Left cardiac atrium (tissue), 4 donors: Measurements from ENCODE around the gene FAIM2. TPM values are rescaled to one million over a fixed set of nuclear protein-coding genes. Genes with fewer than 3 reads are reported as not detected.
A peak's percentile ranks its signal among the peaks of the same experiment; 100 is the strongest.

Experiments used
- ATAC-seq, 2 donors: fragments of 200-7000 bp; cut with Tn5 transposase; one replicate each; pipeline ENCODE4 v1.9.1; 2020; ENCODE audit warnings: mild to moderate bottlenecking in 2 of 2, moderate library complexity in 2 of 2
- DNase-seq: peaks from one replicate; pipeline ENCODE4 v3.0.0-alpha.2; 2020
- intact Hi-C, 2 donors: fragments of 100-400 bp; cut with DNase I; formaldehyde crosslinking; loops; one replicate each; pipeline versions ENCODE4 v1.14.1 to v1.15.1; 2022 to 2023
- long read RNA-seq: library from polyadenylated mRNA; unstranded; transcript quantifications from one replicate; pipeline ENCODE4 v2.0.0, GENCODE V29; 2021
- total RNA-seq, 2 donors: library from RNA; stranded (reverse); fragmentation: NEBNext Ultra II Directional; extraction: Animal tissue kit (Norgen Biotek cat#: 25700); gene quantifications; one replicate each; pipeline ENCODE4 v1.2.1, GENCODE V29; 2021
- donor health status: DM: no; HTN: yes; CAD: no.
- donor health status: DM: no; HTN: yes; CAD: no; lungs with severe emphysema.
- donor health status: DM: yes; HTN: yes; CAD: no.
- donor health status: Dilated cardiomyopathy.

FAIM2 gene
- total RNA-seq: 10 to 100 TPM in 1 of 2 donors, 1 to 10 TPM in 1; 6.4 to 25.9 TPM
- long read RNA-seq, full-length matches to known transcripts: 6 of 7 reads
- long read RNA-seq, partial matches to known transcripts: 0 of 7 reads
- long read RNA-seq, other reads (novel, unspliced or antisense): 1 of 7 reads

DNA sequence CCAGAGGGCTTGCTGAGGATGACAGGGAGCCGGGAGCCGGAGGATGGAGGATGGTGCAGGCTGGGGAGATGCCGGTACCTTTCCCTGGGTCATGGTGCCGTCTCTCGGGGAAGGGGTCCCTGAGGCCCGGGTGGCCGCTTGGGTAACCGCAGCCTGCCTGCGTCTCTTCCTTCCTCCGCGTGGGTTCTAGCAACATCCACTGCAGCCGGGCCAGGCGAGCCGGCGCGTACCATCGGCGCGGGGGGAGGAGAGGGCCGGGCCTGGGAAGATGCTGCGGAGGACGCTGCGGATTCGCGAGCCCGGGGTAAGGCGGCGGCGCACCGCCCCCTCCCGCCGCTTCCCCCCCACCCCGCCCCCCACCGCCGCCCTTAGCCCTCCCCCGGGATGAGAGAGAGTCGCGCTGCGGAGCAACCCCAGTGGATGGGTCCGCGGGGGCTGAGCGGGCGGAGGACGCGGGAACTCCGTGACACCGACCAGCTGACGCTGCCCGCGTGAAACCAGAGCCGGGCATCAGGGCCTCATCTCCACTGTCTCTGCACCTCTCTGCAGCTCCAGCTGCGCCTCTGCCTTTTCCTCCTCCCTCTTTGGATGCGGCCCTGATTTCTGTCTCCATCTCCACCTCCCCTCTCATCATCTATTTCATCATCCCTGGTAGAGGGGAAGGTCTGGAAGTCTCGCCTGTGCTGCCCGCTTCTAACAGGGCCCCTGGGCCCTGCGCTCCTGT is at the start of gene FAIM2:
Gene FAIM2 (minus strand): TSS at position 201 of the 724 bp plus-strand sequence. CDS start 108 bp downstream, at position 93.
- peak; percentile 83 to 90 for ATAC-seq
- intact Hi-C loops: no loop called here
- peak; percentile 64 for DNase-seq

DNA sequence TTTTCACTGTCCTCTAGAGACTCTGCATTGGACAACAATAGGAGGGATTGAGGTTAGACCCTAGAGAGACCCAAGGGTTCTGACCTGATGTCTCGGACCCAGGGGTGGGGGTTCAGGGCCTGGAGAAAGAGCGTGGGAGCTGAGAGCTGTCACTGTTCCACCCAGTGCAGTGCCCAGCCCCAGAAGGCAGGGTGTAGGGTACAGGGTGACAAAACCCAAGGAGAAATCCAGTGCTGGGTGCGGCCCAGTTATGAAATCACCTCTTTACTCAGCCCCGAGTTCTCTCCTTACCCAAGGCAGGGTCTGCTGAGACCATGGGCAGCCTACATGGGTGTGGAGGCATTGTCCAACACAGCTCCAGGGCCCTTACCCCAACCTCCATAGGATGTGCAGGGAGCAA is 49.5 kb upstream of the FAIM2 start:
- intact Hi-C loops: loop anchor here in 1 of 2 donors (10.0 kb wide), 1 partner anchor 78 kb away; no protein-coding TSS in a partner anchor
- DNase-seq (no peak), ATAC-seq (no peak)

DNA sequence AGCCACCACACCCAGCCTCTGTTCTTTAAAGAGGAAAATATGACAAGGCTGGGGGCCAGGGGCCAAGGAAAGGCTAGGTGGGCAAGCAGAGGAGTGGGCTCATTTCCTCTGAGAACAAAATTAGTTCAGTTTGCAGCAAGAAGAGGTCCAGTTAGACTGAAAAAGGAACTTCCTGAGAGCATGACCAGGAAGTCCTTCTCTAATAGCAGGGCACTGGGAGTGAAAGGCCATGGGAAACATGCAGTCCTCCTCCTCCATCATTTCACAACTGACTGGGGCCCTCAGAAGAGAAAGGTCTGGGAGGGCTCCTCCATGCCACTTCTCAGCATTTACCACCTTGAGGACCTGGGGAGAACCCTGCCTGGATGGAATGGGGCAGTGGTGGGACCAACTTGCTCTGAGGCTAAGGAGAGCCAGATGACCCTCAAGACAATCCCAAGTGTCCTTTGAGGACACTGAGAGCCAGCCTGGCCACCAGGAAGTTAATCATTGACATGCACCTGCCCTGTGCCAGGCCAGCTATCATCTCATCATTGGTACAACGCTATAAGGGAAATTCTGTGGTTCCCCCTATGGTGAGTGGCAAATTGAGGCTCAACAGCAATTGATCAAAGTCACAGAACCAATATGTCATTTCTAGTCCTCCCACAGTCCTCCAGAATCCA is 48.8 kb upstream of the FAIM2 start:
- DNase-seq (no peak), ATAC-seq (no peak)
- intact Hi-C loops: loop anchor here in 1 of 2 donors (10.0 kb wide), 1 partner anchor 78 kb away; no protein-coding TSS in a partner anchor

DNA sequence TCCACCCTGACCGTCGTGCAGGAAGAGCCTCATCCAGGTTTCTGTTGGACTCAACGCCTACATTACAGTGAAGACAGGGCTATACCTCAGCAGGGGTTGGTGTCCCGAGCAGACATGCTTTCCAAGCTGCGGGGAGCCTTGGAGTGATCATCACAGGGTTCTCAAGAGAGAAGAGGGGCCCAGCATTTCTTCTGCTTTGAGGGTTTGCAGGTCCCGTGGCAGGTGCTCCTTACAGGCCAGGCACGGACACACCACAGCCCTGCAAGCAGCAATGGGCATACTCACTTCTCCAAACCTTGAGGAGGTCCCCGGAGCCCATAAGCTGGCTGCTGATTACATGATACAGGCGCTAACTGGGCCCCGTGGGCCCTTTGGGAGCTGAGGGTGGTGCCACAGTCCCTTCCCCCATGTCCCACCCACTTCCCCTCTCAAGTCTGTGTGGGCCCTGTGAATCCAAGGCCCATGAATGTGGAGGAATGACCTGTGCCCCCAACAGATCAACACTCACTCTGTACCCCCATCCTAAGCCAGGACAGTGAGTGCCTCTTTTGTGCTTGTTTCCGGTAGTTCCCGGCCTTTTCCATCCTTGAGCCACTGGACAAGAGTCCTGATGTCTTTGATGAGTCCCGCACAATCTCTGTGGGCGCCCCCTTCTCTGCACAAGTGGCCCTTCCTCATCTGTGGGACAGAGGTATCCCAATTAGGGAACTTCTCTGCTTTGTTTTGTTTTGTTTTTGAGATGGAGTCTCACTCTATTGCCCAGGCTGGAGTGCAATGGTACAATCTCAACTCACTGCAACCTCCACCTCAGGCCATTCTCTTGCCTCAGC is 47.9 kb upstream of the FAIM2 start:
- ATAC-seq: no peak
- no peak for DNase-seq
- intact Hi-C loops: loop anchor here in 1 of 2 donors (10.0 kb wide), 1 partner anchor 77 kb away; no protein-coding TSS in a partner anchor

DNA sequence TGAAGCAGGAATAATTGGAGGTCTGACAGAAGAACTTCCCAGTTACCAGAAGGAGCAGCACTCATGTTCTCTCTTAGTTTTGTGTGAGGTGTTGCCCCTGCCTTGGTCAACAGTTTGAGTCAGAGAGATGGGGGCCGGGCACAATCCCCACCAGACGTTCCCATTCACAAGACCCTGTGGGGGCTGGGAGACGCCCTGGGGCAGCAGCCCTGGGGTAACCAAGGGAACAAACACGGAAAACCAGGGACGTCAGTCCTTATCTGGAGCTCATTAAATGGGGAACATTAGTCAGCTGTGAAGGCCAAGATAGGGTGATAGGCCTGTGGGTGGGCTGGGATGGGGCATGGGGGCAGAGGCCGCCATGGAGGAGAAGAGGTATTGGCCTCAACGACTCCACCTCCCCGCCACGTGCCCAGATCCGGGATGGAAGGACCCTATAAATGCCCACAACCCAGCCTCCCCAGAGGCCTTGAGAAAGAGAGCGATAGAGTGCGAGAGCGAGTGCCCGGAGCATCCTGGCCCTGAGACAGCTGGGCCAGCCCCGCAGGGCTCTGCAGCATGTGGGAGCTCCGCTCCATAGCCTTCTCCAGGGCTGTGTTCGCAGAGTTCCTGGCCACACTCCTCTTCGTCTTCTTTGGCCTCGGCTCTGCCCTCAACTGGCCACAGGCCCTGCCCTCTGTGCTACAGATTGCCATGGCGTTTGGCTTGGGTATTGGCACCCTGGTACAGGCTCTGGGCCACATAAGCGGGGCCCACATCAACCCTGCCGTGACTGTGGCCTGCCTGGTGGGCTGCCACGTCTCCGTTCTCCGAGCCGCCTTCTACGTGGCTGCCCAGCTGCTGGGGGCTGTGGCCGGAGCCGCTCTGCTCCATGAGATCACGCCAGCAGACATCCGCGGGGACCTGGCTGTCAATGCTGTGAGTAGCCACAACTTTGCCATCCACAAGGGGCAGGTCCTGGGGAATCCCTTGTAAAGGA is 46.9 kb upstream of the FAIM2 start, which contains the start of gene AQP2:
Gene AQP2 (plus strand): TSS at position 465 of the 979 bp plus-strand sequence. CDS start 94 bp downstream, at position 559.
- intact Hi-C loops: loop anchor here in 1 of 2 donors (10.0 kb wide), 1 partner anchor 76 kb away; no protein-coding TSS in a partner anchor
- DNase-seq: no peak
- ATAC-seq: peak in 1 of 2 donors; percentile 62

DNA sequence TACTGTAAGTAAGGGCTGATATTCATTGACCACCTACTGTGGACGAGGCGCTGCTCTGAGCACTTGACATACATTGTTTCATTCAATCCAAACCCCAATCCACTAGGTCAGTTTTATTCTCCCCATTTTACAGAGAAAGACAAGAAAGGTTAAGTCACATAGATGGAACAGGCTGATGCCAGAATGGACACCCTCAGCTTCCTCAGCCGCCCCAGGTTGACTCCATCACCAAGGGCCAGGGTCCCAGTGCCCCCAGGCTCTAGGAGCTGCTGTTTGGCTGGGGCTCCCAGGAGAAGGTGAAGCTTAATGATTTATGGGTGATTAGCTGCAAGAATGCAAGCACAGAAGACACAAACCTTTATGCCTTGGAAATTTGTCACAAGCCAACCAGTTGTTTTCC is 46.2 kb upstream of the FAIM2 start:
- DNase-seq (no peak), ATAC-seq (no peak)
- intact Hi-C loops: loop anchor here (5.0 to 10.0 kb wide), 2 partner anchors 75 to 83 kb away; no protein-coding TSS in a partner anchor

DNA sequence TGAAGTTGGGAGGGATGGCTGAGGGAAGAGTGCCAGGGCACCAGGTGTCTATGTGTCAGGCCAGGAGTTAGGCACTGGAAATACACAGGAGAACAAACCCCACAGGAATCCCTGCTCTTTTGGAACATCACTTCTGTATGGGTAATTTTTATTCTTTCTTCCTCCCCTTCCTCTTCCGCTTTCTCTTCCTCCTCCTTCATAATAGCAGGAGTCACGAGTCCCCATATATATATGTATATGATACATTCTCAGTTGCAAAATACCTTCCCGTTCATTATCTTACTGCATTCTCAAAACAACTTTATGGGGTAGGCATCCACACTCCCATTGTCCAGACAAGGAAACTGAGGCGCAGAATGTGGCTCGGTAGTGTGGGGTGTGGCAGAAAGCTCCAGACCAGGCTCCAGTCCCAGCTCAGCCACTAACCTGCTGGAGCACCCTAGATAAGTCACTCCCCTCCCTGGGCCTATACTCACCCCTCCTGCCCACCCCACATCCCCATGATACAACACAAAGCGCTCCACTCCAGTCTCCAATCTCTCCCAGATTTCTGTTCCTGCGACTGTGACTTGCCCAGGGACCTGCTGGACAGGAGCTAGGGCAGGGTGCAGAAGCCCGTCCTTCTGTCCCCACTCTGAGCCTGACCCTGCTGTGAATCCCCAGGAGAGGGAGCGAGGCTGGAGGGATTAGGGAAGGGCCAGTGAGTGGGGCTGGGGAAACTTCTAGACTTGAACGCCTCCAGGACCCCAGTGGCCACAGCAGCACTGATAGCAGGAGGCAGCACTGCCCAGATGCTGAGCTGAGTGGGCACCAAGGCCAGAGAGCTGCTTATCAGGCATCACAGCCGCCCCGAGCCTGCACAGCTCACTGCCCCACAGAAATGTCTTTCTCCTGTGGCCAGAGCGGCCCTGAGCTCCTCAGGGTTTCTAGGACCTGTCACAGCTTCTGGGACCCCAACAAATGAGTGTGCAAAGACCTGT is 45.5 kb upstream of the FAIM2 start:
- ATAC-seq (no peak), DNase-seq (no peak)
- intact Hi-C loops: loop anchor here in 1 of 2 donors (5.0 kb wide), 1 partner anchor 82 kb away; no protein-coding TSS in a partner anchor

DNA sequence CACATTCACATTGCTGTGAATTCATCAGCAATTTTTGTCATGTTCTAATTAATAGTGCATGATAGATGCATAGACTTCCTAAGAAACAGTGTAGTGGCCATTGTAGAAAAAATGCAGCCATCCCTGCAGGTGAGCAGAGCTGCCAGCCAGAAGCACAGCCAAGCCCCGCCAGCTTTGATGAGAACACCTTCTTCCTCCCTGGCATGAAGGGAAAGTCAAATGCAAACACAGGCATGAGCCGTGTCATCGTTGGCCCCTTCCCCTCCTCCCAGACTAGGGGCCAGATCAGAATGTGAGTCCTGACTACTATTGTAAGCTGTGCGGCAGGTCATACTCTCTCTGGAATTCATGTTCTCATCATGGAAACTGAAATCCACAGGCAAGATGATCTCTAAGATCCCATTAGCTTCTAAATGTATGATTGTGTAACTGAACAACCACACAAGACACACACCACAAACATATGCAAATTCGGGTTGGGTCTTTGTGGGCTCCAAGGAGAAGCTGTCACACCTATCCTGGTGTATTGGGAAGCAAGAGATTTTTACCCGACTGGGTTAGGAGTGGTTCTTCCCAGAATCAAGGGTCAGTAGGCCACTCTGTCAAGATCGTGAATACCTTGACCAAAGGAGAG is 44.0 kb upstream of the FAIM2 start:
- intact Hi-C loops: loop anchor here in 1 of 2 donors (5.0 kb wide), 1 partner anchor 80 kb away; no protein-coding TSS in a partner anchor
- DNase-seq: no peak
- ATAC-seq: no peak

DNA sequence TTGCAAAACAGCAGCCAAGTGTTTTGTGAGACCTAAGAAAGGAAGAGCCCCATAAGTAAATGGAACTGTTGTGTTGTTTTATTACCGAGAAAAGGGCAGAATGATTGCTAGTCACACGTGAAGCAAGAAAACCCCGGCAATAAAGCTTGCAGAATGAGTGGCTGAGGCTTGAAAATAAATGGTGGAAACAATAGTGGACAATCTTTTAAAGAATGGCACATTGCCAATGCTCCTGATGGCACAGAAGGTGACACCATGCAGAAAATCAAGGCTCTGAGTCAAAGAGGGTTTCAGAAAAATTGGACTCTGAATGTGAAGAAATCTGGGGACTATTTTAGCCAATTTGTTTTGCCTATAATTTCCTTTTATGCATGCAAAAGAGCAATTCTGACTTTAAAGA is 42.8 kb upstream of the FAIM2 start:
- ATAC-seq (no peak), DNase-seq (no peak)
- intact Hi-C loops: loop anchor here in 1 of 2 donors (5.0 kb wide), 1 partner anchor 79 kb away; no protein-coding TSS in a partner anchor

DNA sequence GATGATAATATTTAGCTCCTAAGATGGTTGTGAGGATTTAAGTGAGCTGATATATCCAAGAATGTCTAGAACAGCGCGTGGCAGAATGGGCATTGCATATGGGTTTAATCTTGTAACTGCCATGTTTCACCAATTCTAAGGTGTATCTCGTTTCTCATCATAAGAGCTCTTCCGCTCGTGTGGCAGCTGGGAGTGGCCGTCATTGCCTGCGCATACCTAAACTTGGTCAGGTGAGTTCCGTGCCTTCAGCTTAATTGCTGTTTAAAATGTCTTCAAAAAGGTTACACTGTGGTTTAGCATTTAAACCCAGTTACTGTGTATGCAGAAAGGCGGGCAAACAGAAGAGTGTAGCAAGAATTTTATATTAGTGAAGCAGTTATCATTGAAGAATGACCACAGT is 42.4 kb upstream of the FAIM2 start:
- DNase-seq: no peak
- intact Hi-C loops: loop anchor here in 1 of 2 donors (5.0 kb wide), 1 partner anchor 79 kb away; no protein-coding TSS in a partner anchor
- ATAC-seq: no peak

DNA sequence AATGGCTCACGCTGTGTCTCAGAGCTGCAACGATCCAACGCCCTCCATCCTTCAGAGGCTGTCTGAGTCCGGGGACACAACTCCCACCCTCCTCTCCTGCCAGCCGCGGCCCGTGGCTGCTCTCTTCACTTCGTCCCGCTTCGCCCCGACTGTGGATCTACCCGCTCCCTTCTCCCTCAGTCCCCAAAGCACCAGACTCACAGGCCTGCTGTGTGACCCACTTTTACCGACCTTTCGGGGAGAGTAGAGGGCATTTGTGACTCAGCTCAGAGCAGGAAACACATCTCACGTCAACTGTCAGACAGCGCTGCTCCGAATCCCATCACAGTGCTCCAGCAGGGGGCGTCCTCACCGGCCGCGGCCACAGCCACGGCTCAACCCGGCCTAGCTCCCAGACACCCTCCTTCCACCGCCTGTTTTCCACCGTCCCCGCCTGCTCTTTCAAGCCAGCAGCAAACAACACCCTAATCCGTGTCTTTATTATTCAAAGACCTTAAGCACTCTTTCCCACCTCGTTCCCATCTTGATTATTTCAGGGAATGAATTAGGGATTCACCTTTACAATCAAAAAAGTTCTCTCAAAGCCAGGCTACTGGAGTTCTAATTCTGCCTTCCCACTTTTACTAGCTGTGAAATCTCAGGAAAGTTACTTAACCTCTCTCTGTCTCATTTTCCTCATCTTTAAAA is 41.8 kb upstream of the FAIM2 start:
- peak; percentile 96 to 97 for ATAC-seq
- peak; percentile 88 for DNase-seq
- intact Hi-C loops: loop anchor here in 1 of 2 donors (5.0 kb wide), 1 partner anchor 78 kb away; no protein-coding TSS in a partner anchor

DNA sequence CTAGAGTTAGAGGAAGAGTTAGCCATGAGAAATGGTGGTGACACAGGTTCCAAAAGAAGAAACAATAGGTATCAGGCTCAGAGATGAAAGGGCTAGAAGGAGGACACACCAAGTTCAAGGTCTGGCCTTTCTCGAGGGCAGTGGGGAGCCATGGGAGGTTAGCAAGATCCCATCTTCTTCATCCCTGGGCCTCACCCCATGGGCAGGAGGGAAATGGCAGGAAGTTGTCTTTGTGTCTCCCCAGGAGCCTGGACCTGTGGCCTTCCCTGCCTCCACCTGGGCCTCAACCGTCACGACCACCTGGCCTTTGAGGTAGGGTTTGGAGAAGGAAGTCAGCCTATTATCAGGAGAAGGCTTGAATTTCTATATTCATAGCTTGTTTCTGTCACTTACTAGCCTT is 41.0 kb upstream of the FAIM2 start:
- ATAC-seq: no peak
- DNase-seq: no peak
- intact Hi-C loops: loop anchor here in 1 of 2 donors (5.0 kb wide), 1 partner anchor 77 kb away; no protein-coding TSS in a partner anchor

DNA sequence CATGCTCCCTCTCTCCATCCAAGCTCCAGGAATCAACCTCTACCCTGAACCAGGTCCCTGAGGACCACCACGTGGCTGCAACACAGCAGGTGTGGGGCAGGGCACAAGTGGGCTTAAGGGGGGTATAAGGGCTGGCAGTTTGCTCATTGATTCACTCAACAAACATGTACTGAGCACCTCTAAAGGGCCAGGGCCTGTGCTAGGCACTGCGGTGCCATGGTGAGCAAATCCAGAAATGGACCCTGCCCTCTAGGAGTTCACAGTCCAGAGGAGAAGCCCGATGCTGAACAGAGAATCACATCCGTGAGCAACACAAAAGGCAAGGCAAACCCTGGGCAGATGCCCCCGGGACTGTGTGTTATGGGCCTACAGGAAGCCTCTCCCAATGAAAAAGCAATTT is 40.3 kb upstream of the FAIM2 start:
- intact Hi-C loops: no loop called here
- ATAC-seq: no peak
- no peak for DNase-seq

DNA sequence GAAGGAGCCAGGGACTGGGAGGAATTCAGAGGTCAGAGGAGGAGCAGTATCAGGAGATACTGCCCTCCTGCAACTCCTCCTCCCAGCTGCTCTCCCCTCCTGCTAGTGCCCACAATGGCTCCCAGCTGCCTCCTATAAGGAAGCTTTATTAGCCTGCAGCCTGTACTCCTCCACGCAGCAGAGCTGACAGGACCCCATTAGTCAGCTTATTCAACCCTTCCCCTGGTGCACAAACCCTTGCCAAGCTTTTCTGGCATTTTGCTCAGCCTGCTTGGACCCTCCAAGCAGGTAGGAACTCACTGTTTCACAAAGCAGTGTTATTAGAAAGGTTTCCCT is 39.9 kb upstream of the FAIM2 start:
- intact Hi-C loops: no loop called here

DNA sequence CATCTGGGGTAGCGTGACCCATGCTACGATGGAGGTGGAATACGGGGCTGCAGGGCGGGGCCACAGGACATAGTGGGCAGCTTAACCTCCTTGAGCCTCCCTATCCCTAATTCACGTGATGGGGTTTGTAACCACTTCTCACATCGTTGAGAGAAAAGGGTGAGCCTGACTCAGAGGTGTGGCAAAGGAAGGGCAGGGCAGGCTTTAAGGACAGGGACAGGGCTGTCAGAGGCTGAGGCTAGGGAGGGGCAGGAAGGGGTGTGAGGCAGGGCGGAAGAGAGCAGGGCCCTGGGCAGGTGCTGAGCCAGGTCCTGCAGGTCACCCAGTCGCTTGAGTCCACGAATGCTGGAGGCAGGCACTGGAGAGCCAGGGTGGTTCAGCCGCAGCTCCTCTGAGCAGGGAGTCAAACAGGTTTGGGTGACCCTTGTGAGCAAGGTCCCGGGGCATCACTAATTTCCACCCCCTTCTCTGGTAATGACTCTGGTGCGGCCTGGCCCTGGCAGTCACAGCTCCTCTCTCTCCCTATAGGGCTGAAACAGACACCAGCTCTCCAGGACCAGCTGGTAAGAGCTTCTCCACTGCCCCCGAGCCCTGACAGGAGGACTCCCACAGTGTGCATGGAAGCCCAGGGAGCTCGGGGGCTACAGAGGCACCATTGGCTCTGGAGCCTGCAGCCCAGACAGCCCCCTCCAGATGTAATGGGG is 39.4 kb upstream of the FAIM2 start:
- intact Hi-C loops: no loop called here
- DNase-seq (no peak), ATAC-seq (no peak)

More for the DNA sequence above, 39.9 kb upstream of the FAIM2 start:
- no peak for ATAC-seq
- no peak for DNase-seq
